22Rv1 (cell line): ENCODE results near the gene PTPRM.

ENCODE experiments used
- CTCF ChIP-seq: fragments of 450-650 bp; IDR thresholded peaks from 2 replicates; pipeline ENCODE4 v1.5.1; 2017; ENCODE audit warnings: mild to moderate bottlenecking
- ZFX ChIP-seq: fragments of 450-650 bp; IDR thresholded peaks from 2 replicates; pipeline ENCODE4 v1.6.1; 2017; ENCODE audit warnings: antibody characterized with exemption, borderline replicate concordance

DNA sequence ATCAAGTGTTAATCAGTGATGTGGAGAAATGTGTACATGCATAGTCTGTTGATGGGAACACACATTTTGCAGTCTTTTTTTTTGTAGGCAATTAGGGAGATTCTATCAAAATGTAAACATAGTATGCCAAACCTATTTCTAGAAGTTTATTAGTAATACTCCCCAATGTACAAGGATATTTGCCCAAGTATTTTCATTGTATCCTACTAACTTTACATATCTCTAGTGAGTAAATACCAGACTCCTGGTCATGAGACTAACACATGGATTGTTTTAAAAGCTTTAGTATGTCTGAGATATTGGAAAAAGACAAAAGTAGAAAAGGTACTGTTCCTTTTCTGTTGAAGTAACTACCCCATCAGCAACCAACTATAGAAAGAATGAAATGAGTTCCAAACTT lies 513.0 kb downstream of the PTPRM start:
- no peak for TF ChIP-seq ZFX
- no peak for TF ChIP-seq CTCF
